ENCODE measurements around the gene CYP4F22.
A peak's percentile ranks its signal among the peaks of the same experiment; 100 is the strongest.

CYP4F22 gene

GRCh38 chr19:15575406-15575805, 67.1 kb downstream of the CYP4F22 start:
- no peak overlapping the region for H3K27ac ChIP-seq
- H3K4me1 ChIP-seq (ENCODE audit: control insufficient read depth in 1 of 2, insufficient read depth in 1 of 2, low read depth in 1 of 2, low read length in 1 of 2): no peaks in the 10 kb centered on the region
- no peaks in the 10 kb centered on the region for H3K9me3 ChIP-seq
- peaks cover 38% of the 10 kb centered on the region for H3K27me3 ChIP-seq
- TF ChIP-seq CTCF (IDR thresholded peaks at IDR 0.05): no peak
- no peaks in the 10 kb centered on the region for H3K36me3 ChIP-seq
- no peak overlapping the region for H3K4me3 ChIP-seq (ENCODE audit: low read depth in 1 of 2, low read length in 1 of 2)

GRCh38 chr19:15576526-15577156, 68.3 kb downstream of the CYP4F22 start:
- no peak overlapping the region for H3K27ac ChIP-seq
- peaks cover 38% of the 10 kb centered on the region for H3K27me3 ChIP-seq
- TF ChIP-seq CTCF (IDR thresholded peaks at IDR 0.05): no peak
- H3K4me1 ChIP-seq (ENCODE audit: control insufficient read depth in 1 of 2, insufficient read depth in 1 of 2, low read depth in 1 of 2, low read length in 1 of 2): no peaks in the 10 kb centered on the region
- no peaks in the 10 kb centered on the region for H3K9me3 ChIP-seq
- no peak overlapping the region for H3K4me3 ChIP-seq (ENCODE audit: low read depth in 1 of 2, low read length in 1 of 2)
- H3K36me3 ChIP-seq: no peaks in the 10 kb centered on the region

- H3K4me3 ChIP-seq (ENCODE audit: low read depth in 1 of 2, low read length in 1 of 2): no peak overlapping the region
- H3K9me3 ChIP-seq: no peaks in the 10 kb centered on the region
- peaks cover 39% of the 10 kb centered on the region for H3K27me3 ChIP-seq
- no peaks in the 10 kb centered on the region for H3K4me1 ChIP-seq (ENCODE audit: control insufficient read depth in 1 of 2, insufficient read depth in 1 of 2, low read depth in 1 of 2, low read length in 1 of 2)
- H3K36me3 ChIP-seq: no peaks in the 10 kb centered on the region
- TF ChIP-seq CTCF (IDR thresholded peaks at IDR 0.05): no peak
- H3K27ac ChIP-seq: no peak overlapping the region
Measured at GRCh38 chr19:15577184-15577771, 69.0 kb downstream of the CYP4F22 start.

- H3K4me3 ChIP-seq (ENCODE audit: low read depth in 1 of 2, low read length in 1 of 2): no peak overlapping the region
- no peaks in the 10 kb centered on the region for H3K36me3 ChIP-seq
- no peaks in the 10 kb centered on the region for H3K9me3 ChIP-seq
- H3K27ac ChIP-seq: no peak overlapping the region
- peaks cover 48% of the 10 kb centered on the region for H3K27me3 ChIP-seq
- peaks cover 38 to 40% of the 10 kb centered on the region in 2 experiments for H3K4me1 ChIP-seq (ENCODE audit: control insufficient read depth in 1 of 2, insufficient read depth in 1 of 2, low read depth in 1 of 2, low read length in 1 of 2)
- TF ChIP-seq CTCF (IDR thresholded peaks at IDR 0.05): no peak
Measured at GRCh38 chr19:15583346-15583745, 75.0 kb downstream of the CYP4F22 start.

- TF ChIP-seq CTCF (IDR thresholded peaks at IDR 0.05): no peak
- peak overlapping the region in 1 of 2 experiments; percentile 47 for H3K4me3 ChIP-seq (ENCODE audit: low read depth in 1 of 2, low read length in 1 of 2)
- H3K4me1 ChIP-seq (ENCODE audit: control insufficient read depth in 1 of 2, insufficient read depth in 1 of 2, low read depth in 1 of 2, low read length in 1 of 2): peaks cover 45 to 48% of the 10 kb centered on the region in 2 experiments
- H3K27ac ChIP-seq: no peak overlapping the region
- peaks cover 42% of the 10 kb centered on the region for H3K27me3 ChIP-seq
- no peaks in the 10 kb centered on the region for H3K36me3 ChIP-seq
- H3K9me3 ChIP-seq: no peaks in the 10 kb centered on the region
Measured at GRCh38 chr19:15584095-15584494, 75.8 kb downstream of the CYP4F22 start.
